HEK293T (cell line): ENCODE measurements around the gene SMOC2.

Experiments used
- CTCF ChIA-PET: fragments of 350-600 bp; formaldehyde crosslinking; extraction: SDS; loops from one replicate; lab custom pipeline; 2021; ENCODE audit warnings: antibody characterized with exemption, inconsistent platforms; lab: Yijun Ruan, JAX
- POLR2A ChIA-PET: fragments of 350-600 bp; formaldehyde crosslinking; extraction: SDS; loops from one replicate; lab custom pipeline; 2020; ENCODE audit warnings: antibody characterized with exemption, inconsistent platforms; lab: Yijun Ruan, JAX
- DNase-seq: peaks from one replicate; pipeline ENCODE4 v3.0.0; 2012; ENCODE audit warnings: mixed read lengths; ENCODE audit errors: extremely low spot score
- ARNT ChIP-seq: fragments of 450-650 bp; IDR thresholded peaks from 2 replicates; pipeline ENCODE4 v1.6.1; 2017; ENCODE audit warnings: mild to moderate bottlenecking
- BHLHE40 ChIP-seq: fragments of 450-650 bp; IDR thresholded peaks from 2 replicates; pipeline ENCODE4 v1.6.1; 2016; ENCODE audit warnings: mild to moderate bottlenecking, moderate library complexity, borderline replicate concordance
- CTBP1 ChIP-seq: fragments of 450-650 bp; IDR thresholded peaks from 2 replicates; pipeline ENCODE4 v1.6.1; 2016; ENCODE audit warnings: borderline replicate concordance
- ELF4 ChIP-seq: fragments of 450-650 bp; IDR thresholded peaks from 2 replicates; pipeline ENCODE4 v1.6.1; 2017; ENCODE audit warnings: antibody characterized with exemption
- FOXA1 ChIP-seq: fragments of 450-650 bp; IDR thresholded peaks from 2 replicates; pipeline ENCODE4 v1.6.1; 2016; ENCODE audit warnings: mild to moderate bottlenecking
- FOXK2 ChIP-seq: fragments of 450-650 bp; IDR thresholded peaks from 2 replicates; pipeline ENCODE4 v1.6.1; 2016; ENCODE audit warnings: mild to moderate bottlenecking
- FOXM1 ChIP-seq: fragments of 450-650 bp; IDR thresholded peaks from 2 replicates; pipeline ENCODE4 v1.6.1; 2017; ENCODE audit warnings: mild to moderate bottlenecking, borderline replicate concordance
- HDGF ChIP-seq: fragments of 450-650 bp; IDR thresholded peaks from 2 replicates; pipeline ENCODE4 v1.6.1; 2017; ENCODE audit warnings: antibody characterized with exemption, borderline replicate concordance
- L3MBTL2 ChIP-seq: fragments of 450-650 bp; conservative IDR thresholded peaks from 2 replicates; pipeline ENCODE4 v1.6.1; 2016; ENCODE audit warnings: mild to moderate bottlenecking
- LEF1 ChIP-seq: fragments of 450-650 bp; IDR thresholded peaks from 2 replicates; pipeline ENCODE4 v1.6.1; 2017; ENCODE audit warnings: mild to moderate bottlenecking, borderline replicate concordance
- NFRKB ChIP-seq: fragments of 450-650 bp; IDR thresholded peaks from 2 replicates; pipeline ENCODE4 v1.6.1; 2016; ENCODE audit warnings: mild to moderate bottlenecking, moderate library complexity
- PKNOX1 ChIP-seq: fragments of 450-650 bp; IDR thresholded peaks from 2 replicates; pipeline ENCODE4 v1.6.1; 2016
- SP1 ChIP-seq: fragments of 450-650 bp; IDR thresholded peaks from 2 replicates; pipeline ENCODE4 v1.6.1; 2017
- SUZ12 ChIP-seq: fragments of 450-650 bp; IDR thresholded peaks from 2 replicates; pipeline ENCODE4 v1.6.1; 2016; ENCODE audit warnings: mild to moderate bottlenecking
- TARDBP ChIP-seq: fragments of 450-650 bp; IDR thresholded peaks from 2 replicates; pipeline ENCODE4 v1.6.1; 2016
- ZNF384 ChIP-seq: fragments of 450-650 bp; IDR thresholded peaks from 2 replicates; pipeline ENCODE4 v1.6.1; 2016

Gene SMOC2

GRCh38 chr6:168428863-168429262 is 12.1 kb upstream of the SMOC2 start:
- CTCF ChIA-PET = no interaction called here
- no peak for TF ChIP-seq PKNOX1
- 0 out of 2 replicates have a peak, but pooled peaks have one; percentile 37 for TF ChIP-seq SUZ12
- DNase-seq = no peak
- POLR2A ChIA-PET = no interaction called here

- ChIA-PET CTCF (interaction anchor here (0.6 kb wide), 1 partner anchor 9 kb away, joined by 3 read pairs; no protein-coding TSS in a partner anchor), POLR2A (no interaction called here)
- TF ChIP-seq CTBP1 = no peak
- no peak for TF ChIP-seq L3MBTL2
- no peak for TF ChIP-seq SP1
- no peak for TF ChIP-seq PKNOX1
- no peak for TF ChIP-seq FOXM1
- TF ChIP-seq ELF4 = no peak
- DNase-seq = no peak
These were observed 8.8 kb upstream of the SMOC2 start for GRCh38 chr6:168432196-168432595.

- no peak for TF ChIP-seq LEF1
- TF ChIP-seq CTBP1 = no peak
- no peak for TF ChIP-seq ZNF384
- no peak for TF ChIP-seq FOXM1
- TF ChIP-seq TARDBP = no peak
- no peak for TF ChIP-seq ARNT
- no peak for TF ChIP-seq FOXA1
- no peak for TF ChIP-seq SUZ12
- no peak for DNase-seq
- CTCF ChIA-PET = no interaction called here
- POLR2A ChIA-PET = no interaction called here
These were observed 7.1 kb upstream of the SMOC2 start for GRCh38 chr6:168433898-168434297.

- TF ChIP-seq ZNF384 (no peak), SP1 (no peak)
- ChIA-PET CTCF (no interaction called here), POLR2A (no interaction called here)
- no peak for DNase-seq
These were observed 6.5 kb upstream of the SMOC2 start for GRCh38 chr6:168434505-168434904.

GRCh38 chr6:168437751-168438150 is 3.2 kb upstream of the SMOC2 start:
- CTCF ChIA-PET = no interaction called here
- POLR2A ChIA-PET = no interaction called here
- DNase-seq = no peak
- no peak for TF ChIP-seq SP1
- no peak for TF ChIP-seq ARNT
- no peak for TF ChIP-seq ELF4
- no peak for TF ChIP-seq FOXM1
- no peak for TF ChIP-seq LEF1
- no peak for TF ChIP-seq CTBP1
- no peak for TF ChIP-seq BHLHE40
- TF ChIP-seq SUZ12 = no peak
- no peak for TF ChIP-seq L3MBTL2
- TF ChIP-seq NFRKB = no peak
- no peak for TF ChIP-seq FOXK2
- no peak for TF ChIP-seq FOXA1
- TF ChIP-seq TARDBP = no peak
- no peak for TF ChIP-seq HDGF
- TF ChIP-seq PKNOX1 = no peak
- TF ChIP-seq ZNF384 = no peak

GRCh38 chr6:168438783-168439520 is 2.0 kb upstream of the SMOC2 start:
- TF ChIP-seq FOXK2 (no peak), LEF1 (no peak), FOXM1 (no peak), ZNF384 (no peak), NFRKB (no peak), CTBP1 (no peak), FOXA1 (no peak), PKNOX1 (no peak), SUZ12 (no peak), ELF4 (no peak), SP1 (no peak), L3MBTL2 (no peak), TARDBP (no peak), ARNT (no peak), HDGF (no peak), BHLHE40 (no peak)
- ChIA-PET POLR2A (no interaction called here), CTCF (interaction anchor here (0.5 to 0.7 kb wide), 2 partner anchors 32 to 419 kb away, joined by 3 to 4 read pairs; no protein-coding TSS in a partner anchor)
- no peak for DNase-seq
